Mucosa of gallbladder (tissue), 1 donor: Measurements from ENCODE around the gene MTCL1. TPM values are rescaled to one million over a fixed set of nuclear protein-coding genes. Genes with fewer than 3 reads are reported as not detected.

Experiments used
- DNase-seq: peaks from one replicate; pipeline ENCODE4 v3.0.0-alpha.2; 2020; ENCODE audit warnings: low spot score
- total RNA-seq: library from RNA; stranded (reverse); gene quantifications from one replicate; pipeline ENCODE4 v1.2.1, GENCODE V29; 2021
- donor health status: DM: no; HTN: no; CAD: no.

MTCL1 gene
- total RNA-seq, 1 donor from 2014 or later: 182 TPM

DNA sequence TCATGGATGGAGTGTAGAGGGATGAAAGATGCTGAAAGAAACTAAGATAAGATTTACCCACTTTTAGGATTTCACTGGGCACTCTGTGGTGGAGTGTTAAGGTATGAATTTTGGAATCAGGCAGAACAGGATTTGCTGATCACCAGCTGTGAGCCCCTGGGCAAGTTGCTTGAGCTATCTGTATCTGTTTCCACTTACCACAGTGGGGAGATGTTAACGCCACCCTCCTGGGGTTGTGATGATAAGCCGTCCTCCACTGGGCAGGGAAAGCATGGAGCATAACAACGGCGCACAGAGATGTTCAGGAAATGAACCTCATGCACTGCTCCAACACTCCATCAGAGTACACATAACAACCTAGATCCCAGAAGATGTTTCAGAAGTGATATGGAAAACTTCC, 160.6 kb downstream of the MTCL1 start:
- no peak for DNase-seq

DNA sequence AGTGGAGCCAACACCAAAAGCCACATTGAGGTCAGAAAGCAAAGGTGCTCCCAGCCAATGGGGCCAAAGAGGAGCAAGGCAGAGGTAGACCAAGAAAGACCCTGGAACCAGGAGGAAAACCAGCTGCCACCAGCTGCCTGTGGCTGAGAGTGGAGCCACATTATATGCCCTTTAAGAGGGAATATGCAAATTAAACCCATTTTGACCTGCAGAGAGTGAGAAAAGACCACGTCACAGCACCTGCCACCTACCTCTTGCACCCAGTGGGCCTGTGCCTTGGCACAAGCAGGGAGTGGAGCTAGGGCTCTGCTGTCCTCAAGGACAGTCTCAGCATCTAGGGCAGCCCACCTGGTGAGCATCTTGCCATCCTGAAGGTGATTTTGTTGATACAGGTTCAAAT, 161.3 kb downstream of the MTCL1 start:
- no peak for DNase-seq

DNA sequence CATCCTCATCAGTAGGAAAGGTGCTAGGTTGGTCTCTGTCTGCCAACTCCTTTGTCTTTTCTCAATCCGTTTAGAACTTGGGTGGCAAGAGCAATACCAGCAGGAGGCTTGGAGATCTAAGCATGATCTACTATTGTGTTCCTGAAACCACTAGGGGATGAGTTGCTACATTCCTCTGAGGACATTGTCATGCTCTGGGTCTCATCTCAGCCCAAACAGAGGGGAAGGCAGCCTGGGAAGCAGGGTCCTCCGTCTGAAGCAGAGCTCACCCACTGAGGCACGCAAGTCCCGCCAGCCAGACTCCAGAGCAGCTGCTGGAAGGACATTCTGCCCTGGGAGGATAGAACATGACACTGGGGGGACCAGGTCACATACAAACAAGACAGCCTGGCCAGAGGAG, 162.9 kb downstream of the MTCL1 start:
- DNase-seq: no peak

DNA sequence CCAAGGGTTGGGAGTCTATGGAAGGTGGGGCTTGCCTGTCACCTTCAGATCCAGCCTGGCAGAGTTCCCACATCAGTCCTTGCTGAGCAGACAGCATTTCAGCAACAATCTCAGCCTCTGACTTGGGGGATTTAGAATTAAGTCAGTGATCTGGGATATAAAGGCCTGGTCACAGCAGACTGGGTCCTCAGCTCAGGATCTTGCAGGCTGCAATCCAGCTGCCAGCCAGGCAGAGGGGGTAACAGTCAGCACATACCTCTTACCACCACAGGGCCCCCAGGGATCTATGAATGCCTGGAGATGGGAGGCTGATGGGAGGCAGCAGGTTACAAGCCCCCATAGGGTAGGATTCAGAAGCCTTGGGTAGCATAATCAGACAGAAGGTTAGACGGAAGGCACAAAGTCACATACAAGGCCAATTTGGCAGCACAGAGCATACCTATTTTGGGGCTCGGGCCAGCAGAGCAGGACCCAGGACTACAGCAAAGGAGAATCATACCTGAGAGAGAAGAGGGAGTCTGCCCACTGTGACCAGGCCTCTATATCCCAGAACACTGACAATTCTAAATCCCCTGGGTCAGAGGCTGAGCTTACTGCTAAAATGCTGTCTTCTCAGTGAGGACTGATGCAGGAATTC, 163.5 kb downstream of the MTCL1 start:
- no peak for DNase-seq

DNA sequence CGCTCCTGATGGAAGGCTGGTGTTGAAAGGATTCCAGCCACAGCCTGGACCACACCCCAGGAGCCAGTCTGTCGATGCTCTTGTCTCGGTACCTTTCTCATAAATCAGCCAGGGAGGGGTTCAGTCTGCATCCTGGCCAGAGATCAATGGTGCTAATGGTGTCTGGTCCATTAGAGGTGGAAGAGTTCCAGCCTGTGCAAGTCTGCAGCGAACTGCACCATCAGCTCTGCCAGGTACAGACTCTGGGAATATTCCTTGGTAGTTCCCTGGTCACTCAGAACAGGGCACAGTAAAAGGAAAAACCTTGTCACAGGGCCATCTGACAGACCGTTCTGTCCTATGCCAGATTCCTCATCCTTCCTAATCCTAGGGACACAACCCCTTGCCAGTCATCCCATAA, 164.3 kb downstream of the MTCL1 start:
- no peak for DNase-seq

DNA sequence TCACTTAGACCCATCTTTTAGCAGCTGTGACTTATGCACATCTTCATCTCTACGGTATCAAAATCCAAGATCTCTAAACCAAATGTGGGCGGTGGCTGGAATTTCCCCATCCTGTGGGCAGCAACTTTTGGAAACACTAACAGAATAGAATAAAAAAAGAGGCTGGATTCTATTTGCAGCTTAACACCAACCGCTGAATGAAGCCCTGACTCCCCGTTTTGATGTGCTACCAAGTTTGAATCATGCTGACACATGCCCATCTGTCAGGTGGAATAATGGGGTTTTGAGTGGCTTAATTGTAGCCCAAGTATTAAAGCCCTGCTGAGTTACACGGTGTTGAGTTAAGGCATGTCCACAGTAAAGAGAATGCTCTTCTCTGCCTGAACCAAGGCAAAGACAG, 165.2 kb downstream of the MTCL1 start:
- no peak for DNase-seq

DNA sequence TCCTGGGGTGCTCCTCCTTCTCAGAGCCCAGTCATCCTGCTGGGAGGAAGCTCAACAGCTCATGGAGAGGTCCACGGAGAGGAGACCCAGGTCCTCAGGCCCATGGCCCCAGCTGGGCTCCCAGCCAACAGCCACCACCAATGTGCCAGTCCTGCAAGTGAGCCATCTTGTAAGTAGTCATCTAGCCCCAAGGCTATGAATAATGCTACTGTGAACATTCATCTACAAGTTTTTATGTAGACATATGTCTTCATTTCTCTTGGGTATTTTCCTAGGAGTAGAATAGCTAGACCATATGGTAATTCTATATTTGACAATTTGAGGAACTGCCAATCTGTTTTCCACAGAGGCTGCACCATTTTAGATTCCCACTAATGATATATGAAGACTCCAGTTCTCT, 166.1 kb downstream of the MTCL1 start:
- no peak for DNase-seq

DNA sequence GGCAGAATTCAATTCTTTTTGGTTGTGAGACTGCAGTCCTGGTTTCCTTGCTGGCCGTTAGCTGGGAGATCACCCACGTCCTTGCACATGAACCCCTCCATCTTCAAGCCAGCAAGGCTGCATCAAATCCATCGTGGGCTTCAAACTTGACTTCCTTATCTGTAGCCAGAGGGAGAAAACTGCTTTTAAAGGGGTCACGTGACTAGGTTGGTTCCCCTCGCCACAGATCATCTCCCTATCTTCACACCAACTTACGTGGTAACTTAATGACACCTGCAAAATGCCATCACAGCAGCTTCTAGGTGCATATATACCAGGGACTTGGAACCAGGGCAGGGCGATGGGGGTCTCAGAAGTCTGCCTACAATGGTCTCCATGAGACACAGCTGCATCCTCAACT, 169.5 kb downstream of the MTCL1 start:
- DNase-seq: no peak

DNA sequence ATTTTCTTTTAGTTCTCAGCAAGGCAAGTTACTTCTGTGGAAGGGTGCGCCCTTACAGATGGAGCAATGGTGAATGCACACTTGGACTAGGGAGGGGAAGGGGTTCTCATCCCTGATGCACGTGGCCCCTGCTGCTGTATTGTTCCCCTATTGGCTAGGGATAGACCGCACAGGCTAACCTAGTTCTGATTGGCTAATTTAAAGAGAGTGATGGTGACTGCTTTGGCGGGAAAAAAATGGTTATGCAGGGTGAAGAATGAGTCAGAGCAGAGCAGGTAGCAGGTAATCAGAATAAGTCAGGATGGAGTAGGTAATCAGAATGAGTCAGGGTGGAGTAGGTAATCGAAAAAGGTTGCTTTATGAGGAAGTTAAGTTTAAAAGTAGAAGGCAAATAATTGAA, 171.5 kb downstream of the MTCL1 start:
- no peak for DNase-seq

DNA sequence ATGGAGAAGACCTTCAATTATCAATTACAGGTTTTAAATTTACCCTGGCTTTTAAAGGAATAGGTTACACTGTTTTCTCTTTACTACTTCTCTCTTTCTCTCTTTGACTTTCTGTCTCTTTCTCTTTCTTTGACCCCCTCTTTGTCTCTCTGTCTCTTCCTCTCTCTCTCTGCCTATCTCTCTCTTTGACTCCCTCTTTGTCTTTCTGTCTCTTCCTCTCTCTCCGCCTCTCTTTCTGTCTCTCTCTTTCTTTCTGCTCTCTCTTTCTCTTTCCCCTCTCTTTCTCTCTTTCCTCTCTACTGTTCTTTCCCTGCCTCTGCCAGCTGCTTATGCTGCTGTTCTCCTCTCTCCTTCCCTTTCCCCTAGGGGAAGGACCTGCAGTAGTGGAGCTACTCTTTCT, 175.7 kb downstream of the MTCL1 start:
- DNase-seq: no peak

Other genes with a start within 250 kb of the MTCL1 start
- gene RAB12, start 96.1 kb upstream of the MTCL1 start, total RNA-seq: 26.3 TPM